GM23338 (cell line): ENCODE results near the gene INPP5D. TPM values are rescaled to one million over a fixed set of nuclear protein-coding genes. Genes with fewer than 3 reads are reported as not detected.

ENCODE experiments used
- ATAC-seq: fragments of 200-7000 bp; cut with Tn5 transposase; 3 replicates; pipeline ENCODE4 v1.9.1; 2020
- DNase-seq: peaks from one replicate; pipeline ENCODE4 v3.0.0-alpha.2; 2015; ENCODE audit warnings: low spot score
- H2AFZ ChIP-seq: fragments of 200-600 bp; sonication (generic); 2 replicates; pipeline ENCODE4 v1.8.0; 2016; ENCODE audit warnings: antibody characterized with exemption, mild to moderate bottlenecking, moderate library complexity
- H3F3A ChIP-seq: fragments of 200-600 bp; sonication (generic); replicated peaks from 2 replicates; pipeline ENCODE4 v1.8.0; 2017; ENCODE audit warnings: antibody characterized with exemption, mixed run types, low read depth
- H3K27ac ChIP-seq: fragments of 200-600 bp; sonication (generic); 2 replicates; pipeline ENCODE4 v1.6.1; 2016; ENCODE audit warnings: low read depth
- H3K27me3 ChIP-seq: fragments of 200-600 bp; sonication (generic); 2 replicates; pipeline ENCODE4 v1.8.0; 2016; ENCODE audit warnings: mild to moderate bottlenecking, mixed run types, moderate library complexity; ENCODE audit not compliant: insufficient read depth
- H3K36me3 ChIP-seq: fragments of 200-600 bp; sonication (generic); 2 replicates; pipeline ENCODE4 v1.8.0; 2016; ENCODE audit warnings: mild to moderate bottlenecking; ENCODE audit not compliant: insufficient read depth
- H3K4me1 ChIP-seq: fragments of 200-600 bp; sonication (generic); 2 replicates; pipeline ENCODE4 v1.8.0; 2016; ENCODE audit warnings: mild to moderate bottlenecking, moderate library complexity; ENCODE audit not compliant: insufficient read depth
- H3K4me2 ChIP-seq: fragments of 200-600 bp; sonication (generic); 2 replicates; pipeline ENCODE4 v1.7.1; 2017; ENCODE audit warnings: mixed run types
- H3K4me3 ChIP-seq: fragments of 200-600 bp; sonication (generic); 2 replicates; pipeline ENCODE4 v1.6.1; 2016; ENCODE audit warnings: mixed run types
- H3K79me2 ChIP-seq: fragments of 200-600 bp; sonication (generic); replicated peaks from 2 replicates; pipeline ENCODE4 v1.8.0; 2017; ENCODE audit warnings: mild to moderate bottlenecking; ENCODE audit not compliant: insufficient read depth
- H3K9me2 ChIP-seq: fragments of 200-600 bp; sonication (generic); 2 replicates; pipeline ENCODE4 v1.8.0; 2017; ENCODE audit not compliant: insufficient read depth
- H4K20me1 ChIP-seq: fragments of 200-600 bp; sonication (generic); replicated peaks from 2 replicates; pipeline ENCODE4 v1.8.0; 2017; ENCODE audit warnings: mild to moderate bottlenecking; ENCODE audit not compliant: insufficient read depth
- H3K27ac Mint-ChIP-seq: 2 replicates; pipeline ENCODE4 v1.8.0; 2020; ENCODE audit warnings: inconsistent platforms, mild to moderate bottlenecking, moderate library complexity, mixed read lengths
- H3K27me3 Mint-ChIP-seq: 3 replicates; pipeline ENCODE4 v1.8.0; 2022; ENCODE audit warnings: low read depth, mild to moderate bottlenecking, moderate library complexity, mixed read lengths, inconsistent platforms; ENCODE audit not compliant: insufficient read depth, poor library complexity
- H3K36me3 Mint-ChIP-seq: 3 replicates; pipeline ENCODE4 v1.8.0; 2021; ENCODE audit warnings: low read depth, mild to moderate bottlenecking, inconsistent platforms, moderate library complexity, mixed read lengths
- H3K4me1 Mint-ChIP-seq: 3 replicates; pipeline ENCODE4 v1.8.0; 2020; ENCODE audit warnings: mild to moderate bottlenecking, inconsistent platforms, mixed read lengths
- H3K4me3 Mint-ChIP-seq: 3 replicates; pipeline ENCODE4 v1.8.0; 2021; ENCODE audit warnings: moderate library complexity, mild to moderate bottlenecking, inconsistent platforms, mixed read lengths
- H3K9me3 Mint-ChIP-seq: 3 replicates; pipeline ENCODE4 v1.8.0; 2020; ENCODE audit warnings: moderate library complexity, mild to moderate bottlenecking, inconsistent platforms, mixed read lengths
- CREB1 ChIP-seq: fragments of 250-450 bp; sonication (Bioruptor Pico); IDR thresholded peaks from 2 replicates; pipeline ENCODE4 v1.5.0; 2020; ENCODE audit warnings: low read depth, mild to moderate bottlenecking, moderate library complexity
- ETS1 ChIP-seq: IDR thresholded peaks from 2 replicates; pipeline ENCODE4 v1.6.1; 2016; ENCODE audit warnings: antibody characterized with exemption
- EZH2 ChIP-seq: fragments of 200-600 bp; sonication (generic); IDR thresholded peaks from one replicate; pipeline ENCODE4 v1.8.0; 2017; ENCODE audit warnings: antibody characterized with exemption, mild to moderate bottlenecking, low read depth; ENCODE audit not compliant: unreplicated experiment
- EZH2phosphoT487 ChIP-seq: fragments of 200-600 bp; sonication (generic); IDR thresholded peaks from one replicate; pipeline ENCODE4 v1.8.1; 2018; ENCODE audit warnings: antibody characterized with exemption; ENCODE audit not compliant: unreplicated experiment
- JUNB ChIP-seq: IDR thresholded peaks from one replicate; pipeline ENCODE4 v1.6.1; 2016; ENCODE audit warnings: antibody characterized with exemption; ENCODE audit not compliant: unreplicated experiment
- NANOG ChIP-seq: IDR thresholded peaks from 2 replicates; pipeline ENCODE4 v1.6.1; 2016; ENCODE audit warnings: antibody characterized with exemption, borderline replicate concordance
- POLR2AphosphoS5 ChIP-seq: IDR thresholded peaks from 2 replicates; pipeline ENCODE4 v1.6.1; 2016; ENCODE audit warnings: antibody characterized with exemption, low read depth
- REST ChIP-seq: IDR thresholded peaks from one replicate; pipeline ENCODE4 v1.6.1; 2018; ENCODE audit warnings: antibody characterized with exemption; ENCODE audit not compliant: unreplicated experiment
- STAT1 ChIP-seq: IDR thresholded peaks from one replicate; pipeline ENCODE4 v1.6.1; 2016; ENCODE audit warnings: antibody characterized with exemption; ENCODE audit not compliant: unreplicated experiment
- ZNF114 ChIP-seq: fragments of 250-450 bp; sonication (Bioruptor Pico); IDR thresholded peaks from 2 replicates; pipeline ENCODE4 v1.5.0; 2020; ENCODE audit warnings: mild to moderate bottlenecking, moderate library complexity
- ZNF331 ChIP-seq: fragments of 250-450 bp; sonication (Bioruptor Pico); IDR thresholded peaks from 2 replicates; pipeline ENCODE4 v1.5.0; 2020; ENCODE audit warnings: low read depth, mild to moderate bottlenecking, moderate library complexity
- polyA plus RNA-seq: library from polyadenylated mRNA; unstranded; fragments of >200 nt; fragmentation: Nextera tagmentation; extraction: Ambion mirVana; gene quantifications from 2 replicates; pipeline ENCODE4 v1.2.1, GENCODE V29; 2016
- total RNA-seq: library from RNA; depleted of rRNA; stranded (reverse); fragments of >200 nt; shearing (Covaris generic); gene quantifications from 2 replicates; pipeline ENCODE4 v1.2.3, GENCODE V29; 2014

Gene INPP5D
- total and polyA plus RNA-seq, 2 experiments from 2014 or later, result 6.6 to 8.3 TPM

- H3K27ac Mint-ChIP-seq, result no peak overlapping the region
- H3K36me3 Mint-ChIP-seq, result peaks cover 3% of the 10 kb centered on the region; the same call in 1 of the 3 replicates
- no peak for TF ChIP-seq ZNF331
- no peak for TF ChIP-seq EZH2
- no peak for TF ChIP-seq CREB1
- no peak for TF ChIP-seq POLR2AphosphoS5
- TF ChIP-seq NANOG, result no peak
- no peak for TF ChIP-seq ZNF114
- TF ChIP-seq JUNB, result no peak
- peaks cover 3% of the 10 kb centered on the region for H3K27me3 Mint-ChIP-seq
- Histone ChIP-seq H3K36me3 (no peaks in the 10 kb centered on the region), H3K27ac (no peak overlapping the region), H3K4me1 (no peaks in the 10 kb centered on the region), H3K9me2 (peaks cover 6% of the 10 kb centered on the region; the same call in 1 of the 2 replicates), H2AFZ (no peak overlapping the region), H3F3A (peaks cover 13% of the 10 kb centered on the region), H3K27me3 (no peaks in the 10 kb centered on the region), H3K4me3 (no peak overlapping the region), H3K79me2 (no peaks in the 10 kb centered on the region), H3K4me2 (no peak overlapping the region), H4K20me1 (no peaks in the 10 kb centered on the region)
- peaks cover 3% of the 10 kb centered on the region; the same call in 1 of the 3 replicates for H3K9me3 Mint-ChIP-seq
- ATAC-seq (no peak), DNase-seq (no peak)
- no peak overlapping the region for H3K4me3 Mint-ChIP-seq
- no peaks in the 10 kb centered on the region; the same call in 2 of the 3 replicates for H3K4me1 Mint-ChIP-seq
Observed at GRCh38 chr2:233039212-233039845, 20.8 kb upstream of the INPP5D start.

GRCh38 chr2:233039846-233040530 lies 20.2 kb upstream of the INPP5D start:
- ATAC-seq (no peak), DNase-seq (no peak)
- Mint-ChIP-seq H3K36me3 (peaks cover 3% of the 10 kb centered on the region; the same call in 1 of the 3 replicates), H3K4me3 (no peak overlapping the region), H3K27ac (no peak overlapping the region), H3K4me1 (no peaks in the 10 kb centered on the region; the same call in 2 of the 3 replicates), H3K27me3 (peaks cover 3% of the 10 kb centered on the region), H3K9me3 (peaks cover 3% of the 10 kb centered on the region; the same call in 1 of the 3 replicates)
- no peaks in the 10 kb centered on the region for H3K79me2 ChIP-seq
- no peak overlapping the region for H3K27ac ChIP-seq
- H3K36me3 ChIP-seq, result no peaks in the 10 kb centered on the region
- no peak overlapping the region for H3K4me3 ChIP-seq
- H4K20me1 ChIP-seq, result no peaks in the 10 kb centered on the region
- no peaks in the 10 kb centered on the region for H3K4me1 ChIP-seq
- TF ChIP-seq NANOG (no peak), REST (no peak), EZH2phosphoT487 (no peak), POLR2AphosphoS5 (no peak), ZNF114 (no peak), STAT1 (no peak), ETS1 (no peak), CREB1 (no peak), JUNB (no peak)
- H3K9me2 ChIP-seq, result peaks cover 6% of the 10 kb centered on the region; the same call in 1 of the 2 replicates
- no peak overlapping the region for H3K4me2 ChIP-seq
- no peak overlapping the region for H2AFZ ChIP-seq
- H3F3A ChIP-seq, result peaks cover 13% of the 10 kb centered on the region
- H3K27me3 ChIP-seq, result no peaks in the 10 kb centered on the region
